H9 (cell line): ENCODE measurements around the gene MAPT. TPM values are rescaled to one million over a fixed set of nuclear protein-coding genes. Genes with fewer than 3 reads are reported as not detected.
A peak's percentile ranks its signal among the peaks of the same experiment; 100 is the strongest.

ENCODE experiments used
- DNase-seq: peaks from one replicate; pipeline ENCODE4 v3.0.0-alpha.2; 2017
- H2AFZ ChIP-seq: one replicate; pipeline ENCODE4 v1.6.1; 2013; ENCODE audit warnings: mild to moderate bottlenecking, low read length, control low read depth, moderate library complexity
- H2AK5ac ChIP-seq: 2 replicates; pipeline ENCODE4 v1.6.1; 2013; ENCODE audit warnings: low read length, control low read depth, mixed read lengths; ENCODE audit not compliant: insufficient read length
- H2BK120ac ChIP-seq: one replicate; pipeline ENCODE4 v1.6.1; 2013; ENCODE audit warnings: low read depth, mild to moderate bottlenecking, low read length, control low read depth, inconsistent platforms; ENCODE audit not compliant: poor library complexity, severe bottlenecking
- H2BK12ac ChIP-seq: 2 replicates; pipeline ENCODE4 v1.6.1; 2013; ENCODE audit warnings: low read length, control low read depth, mixed read lengths, low read depth; ENCODE audit not compliant: insufficient read length
- H2BK15ac ChIP-seq: 2 replicates; pipeline ENCODE4 v1.6.1; 2013; ENCODE audit warnings: low read depth, low read length, control low read depth
- H2BK20ac ChIP-seq: one replicate; pipeline ENCODE4 v1.6.1; 2013; ENCODE audit warnings: low read depth, mild to moderate bottlenecking, low read length, control low read depth, inconsistent platforms; ENCODE audit not compliant: poor library complexity, severe bottlenecking
- H2BK5ac ChIP-seq: 2 replicates; pipeline ENCODE4 v1.6.1; 2013; ENCODE audit warnings: low read length, control low read depth, mixed read lengths; ENCODE audit not compliant: insufficient read length
- H3K14ac ChIP-seq: 2 replicates; pipeline ENCODE4 v1.6.1; 2013; ENCODE audit warnings: low read length, control low read depth; ENCODE audit not compliant: insufficient read depth
- H3K18ac ChIP-seq: 2 replicates; pipeline ENCODE4 v1.6.1; 2013; ENCODE audit warnings: low read depth, mild to moderate bottlenecking, mixed read lengths, low read length, control low read depth; ENCODE audit not compliant: insufficient read length
- H3K23ac ChIP-seq: 2 replicates; pipeline ENCODE4 v1.6.1; 2013; ENCODE audit warnings: low read length, control low read depth, mixed read lengths, low read depth; ENCODE audit not compliant: insufficient read length
- H3K23me2 ChIP-seq: 2 replicates; pipeline ENCODE4 v1.6.1; 2013; ENCODE audit warnings: low read depth, mild to moderate bottlenecking, mixed read lengths, low read length, control low read depth; ENCODE audit not compliant: insufficient read length, poor library complexity, severe bottlenecking
- H3K27ac ChIP-seq: 2 replicates; pipeline ENCODE4 v1.5.1; 2013; ENCODE audit warnings: low read length, control low read depth, mixed read lengths, low read depth; ENCODE audit not compliant: insufficient read length
- H3K27me3 ChIP-seq: 2 replicates; pipeline ENCODE4 v1.6.1; 2013; ENCODE audit warnings: low read length, control low read depth, inconsistent platforms; ENCODE audit not compliant: insufficient read depth
- H3K4ac ChIP-seq: 2 replicates; pipeline ENCODE4 v1.6.1; 2013; ENCODE audit warnings: low read depth, mild to moderate bottlenecking, control low read depth, inconsistent platforms, low read length, moderate library complexity
- H3K4me1 ChIP-seq: 2 replicates; pipeline ENCODE4 v1.6.1; 2013; ENCODE audit warnings: low read length, control low read depth, inconsistent platforms; ENCODE audit not compliant: insufficient read depth
- H3K4me2 ChIP-seq: 2 replicates; pipeline ENCODE4 v1.6.1; 2013; ENCODE audit warnings: low read length, control low read depth, mixed read lengths; ENCODE audit not compliant: insufficient read length, insufficient read depth
- H3K56ac ChIP-seq: 2 replicates; pipeline ENCODE4 v1.6.1; 2013; ENCODE audit warnings: low read depth, mild to moderate bottlenecking, mixed read lengths, low read length, control low read depth; ENCODE audit not compliant: insufficient read length
- H3K79me1 ChIP-seq: 2 replicates; pipeline ENCODE4 v1.6.1; 2013; ENCODE audit warnings: low read depth, mild to moderate bottlenecking, moderate library complexity, low read length, control low read depth, inconsistent platforms; ENCODE audit not compliant: insufficient read depth, poor library complexity, severe bottlenecking
- H3K79me2 ChIP-seq: 2 replicates; pipeline ENCODE4 v1.6.1; 2013; ENCODE audit warnings: low read length, control low read depth, inconsistent platforms; ENCODE audit not compliant: insufficient read depth
- H3K9ac ChIP-seq: 2 replicates; pipeline ENCODE4 v1.6.1; 2013; ENCODE audit warnings: low read length, control low read depth, mixed read lengths; ENCODE audit not compliant: insufficient read length; ENCODE audit errors: extremely low read depth
- H3K9me3 ChIP-seq: one replicate; pipeline ENCODE4 v1.6.1; 2013; ENCODE audit warnings: low read depth, low read length, inconsistent platforms; ENCODE audit not compliant: control insufficient read depth
- H3T11ph ChIP-seq: one replicate; pipeline ENCODE4 v1.6.1; 2013; ENCODE audit warnings: mild to moderate bottlenecking, low read length, control low read depth, inconsistent platforms
- H4K20me1 ChIP-seq: one replicate; pipeline ENCODE4 v1.6.1; 2013; ENCODE audit not compliant: control insufficient read depth, insufficient read length, insufficient read depth
- H4K5ac ChIP-seq: 2 replicates; pipeline ENCODE4 v1.6.1; 2013; ENCODE audit warnings: low read depth, mild to moderate bottlenecking, mixed read lengths, low read length, control low read depth; ENCODE audit not compliant: insufficient read length
- H4K8ac ChIP-seq: replicated peaks from 2 replicates; pipeline ENCODE4 v1.6.1; 2013; ENCODE audit warnings: low read length, control low read depth, mixed read lengths, low read depth; ENCODE audit not compliant: insufficient read length
- H4K91ac ChIP-seq: 2 replicates; pipeline ENCODE4 v1.6.1; 2013; ENCODE audit warnings: low read depth, mild to moderate bottlenecking, moderate library complexity, mixed read lengths, low read length, control low read depth; ENCODE audit not compliant: insufficient read length
- H3K27ac Mint-ChIP-seq, 3 experiments: 2 replicates in 2 of 3; 3 replicates in 1 of 3; pipeline ENCODE4 v1.8.0; 2020 to 2021; ENCODE audit warnings: mixed read lengths in 3 of 3, mild to moderate bottlenecking in 1 of 3, moderate library complexity in 1 of 3
- H3K27me3 Mint-ChIP-seq: 2 replicates; pipeline ENCODE4 v1.8.0; 2021; ENCODE audit warnings: low read depth, mild to moderate bottlenecking, moderate library complexity, mixed read lengths
- H3K36me3 Mint-ChIP-seq, 3 experiments: 2 replicates in 2 of 3; 3 replicates in 1 of 3; pipeline ENCODE4 v1.8.0; 2020 to 2021; ENCODE audit warnings: low read depth in 3 of 3, mixed read lengths in 3 of 3; ENCODE audit not compliant: insufficient read depth in 1 of 3
- H3K4me1 Mint-ChIP-seq, 2 experiments: 2 replicates each; pipeline ENCODE4 v1.8.0; 2020; ENCODE audit warnings: mixed read lengths in 2 of 2
- H3K4me3 Mint-ChIP-seq, 2 experiments: 2 replicates in 1 of 2; 3 replicates in 1 of 2; pipeline ENCODE4 v1.8.0; 2020 to 2021; ENCODE audit warnings: mild to moderate bottlenecking in 2 of 2, mixed read lengths in 2 of 2, moderate library complexity in 1 of 2
- H3K9me3 Mint-ChIP-seq, 2 experiments: 2 replicates in 1 of 2; 3 replicates in 1 of 2; pipeline ENCODE4 v1.8.0; 2020; ENCODE audit warnings: mild to moderate bottlenecking in 2 of 2, mixed read lengths in 2 of 2, moderate library complexity in 1 of 2
- CTCF ChIP-seq: fragments of 200-600 bp; sonication (generic); conservative IDR thresholded peaks from 3 replicates; pipeline ENCODE4 v1.8.0; 2021; ENCODE audit warnings: antibody characterized with exemption, mild to moderate bottlenecking
- WGBS: extraction: QIAGEN DNeasy Blood & Tissue Kit; methylation state at CpG from one replicate; pipeline ENCODE4 v1.1.7; 2013; ENCODE audit warnings: missing lambda C conversion rate, low lambda C conversion rate, mixed read lengths; ENCODE audit not compliant: insufficient read length; ENCODE audit errors: extremely low coverage; 5-methylcytosine and 5-hydroxymethylcytosine counted together
- total RNA-seq: library from RNA; stranded (reverse); gene quantifications from 2 replicates; pipeline ENCODE4 v1.2.1, GENCODE V29; 2021

Gene MAPT
- total RNA-seq, 1 experiment from 2014 or later, result 1.6 TPM

GRCh38 chr17:45983614-45984310 is 89.4 kb downstream of the MAPT start:
- Histone ChIP-seq H3K79me2 (no peaks in the 10 kb centered on the region), H2BK5ac (no peak overlapping the region), H4K5ac (no peak overlapping the region), H4K91ac (no peak overlapping the region), H3K4me2 (no peak overlapping the region), H3K4ac (no peak overlapping the region), H4K8ac (no peak overlapping the region), H2BK20ac (no peak overlapping the region), H3K9ac (no peak overlapping the region), H3K27me3 (no peaks in the 10 kb centered on the region), H3K9me3 (no peaks in the 10 kb centered on the region), H3K23me2 (no peaks in the 10 kb centered on the region), H3K23ac (no peak overlapping the region), H3K56ac (no peak overlapping the region), H2BK15ac (no peak overlapping the region), H3K27ac (no peak overlapping the region), H2BK12ac (no peak overlapping the region), H3K79me1 (no peaks in the 10 kb centered on the region), H2AFZ (no peak overlapping the region), H3K14ac (no peak overlapping the region; the same call in 1 of the 2 replicates), H3K4me1 (no peaks in the 10 kb centered on the region), H3T11ph (no peak overlapping the region), H4K20me1 (no peaks in the 10 kb centered on the region), H2BK120ac (no peak overlapping the region), H2AK5ac (no peak overlapping the region), H3K18ac (no peak overlapping the region)
- H3K4me3 Mint-ChIP-seq, result no peak overlapping the region
- peak overlapping the region in 1 of 3 experiments; percentile 72; a peak in 1 of 7 replicates for H3K27ac Mint-ChIP-seq
- no peak for TF ChIP-seq CTCF
- H3K4me1 Mint-ChIP-seq, result peaks cover 7 to 8% of the 10 kb centered on the region in 2 experiments
- H3K36me3 Mint-ChIP-seq, result no peaks in the 10 kb centered on the region
- WGBS, result no CpG with 5 or more reads among the region's 31 CpGs
- no peaks in the 10 kb centered on the region for H3K9me3 Mint-ChIP-seq
- peaks cover 3% of the 10 kb centered on the region; the same call in 1 of the 2 replicates for H3K27me3 Mint-ChIP-seq
- no peak for DNase-seq
